Measurements from ENCODE around the gene AGAP1.

Gene AGAP1

GRCh38 chr2:235711527-235711926 is 217.7 kb downstream of the AGAP1 start:
- WGBS, 2 experiments = 93 to 96% methylated on average over 11 of the region's 11 CpGs
- H3K27me3 ChIP-seq (ENCODE audit: control insufficient read depth, insufficient read depth, low read length, poor library complexity, severe bottlenecking) = no peaks in the 10 kb centered on the region
- peaks cover 5% of the 10 kb centered on the region for H3K4me1 ChIP-seq (ENCODE audit: control insufficient read depth, insufficient read depth, low read length)
- H3K9me3 ChIP-seq (ENCODE audit: control insufficient read depth, low read length) = no peaks in the 10 kb centered on the region
- peaks cover 3% of the 10 kb centered on the region for H3K36me3 ChIP-seq (ENCODE audit: control insufficient read depth, insufficient read depth, low read length)
- H3K4me3 ChIP-seq (ENCODE audit: insufficient read depth, low read depth, low read length) = no peak overlapping the region
- H3K27ac ChIP-seq (ENCODE audit: insufficient read depth, low read depth, low read length, poor library complexity, severe bottlenecking) = no peak overlapping the region

- Histone ChIP-seq H3K27ac (ENCODE audit: insufficient read depth, low read depth, low read length, poor library complexity, severe bottlenecking) (no peak overlapping the region), H3K4me3 (ENCODE audit: insufficient read depth, low read depth, low read length) (no peak overlapping the region), H3K27me3 (ENCODE audit: control insufficient read depth, insufficient read depth, low read length, poor library complexity, severe bottlenecking) (no peaks in the 10 kb centered on the region), H3K9me3 (ENCODE audit: control insufficient read depth, low read length) (no peaks in the 10 kb centered on the region), H3K36me3 (ENCODE audit: control insufficient read depth, insufficient read depth, low read length) (peaks cover 3% of the 10 kb centered on the region), H3K4me1 (ENCODE audit: control insufficient read depth, insufficient read depth, low read length) (peaks cover 5% of the 10 kb centered on the region)
- WGBS, 2 experiments = 93 to 94% methylated on average over 6 of the region's 6 CpGs
These were observed 218.3 kb downstream of the AGAP1 start for GRCh38 chr2:235712176-235712575.

- no peak overlapping the region for H3K27ac ChIP-seq (ENCODE audit: insufficient read depth, low read depth, low read length, poor library complexity, severe bottlenecking)
- no peaks in the 10 kb centered on the region for H3K9me3 ChIP-seq (ENCODE audit: control insufficient read depth, low read length)
- 94 to 96% methylated on average over 9 of the region's 9 CpGs for WGBS, 2 experiments
- peaks cover 3% of the 10 kb centered on the region for H3K36me3 ChIP-seq (ENCODE audit: control insufficient read depth, insufficient read depth, low read length)
- H3K27me3 ChIP-seq (ENCODE audit: control insufficient read depth, insufficient read depth, low read length, poor library complexity, severe bottlenecking) = no peaks in the 10 kb centered on the region
- H3K4me1 ChIP-seq (ENCODE audit: control insufficient read depth, insufficient read depth, low read length) = peaks cover 5% of the 10 kb centered on the region
- H3K4me3 ChIP-seq (ENCODE audit: insufficient read depth, low read depth, low read length) = no peak overlapping the region
These were observed 219.3 kb downstream of the AGAP1 start for GRCh38 chr2:235713189-235713588.

- Histone ChIP-seq H3K9me3 (ENCODE audit: control insufficient read depth, low read length) (no peaks in the 10 kb centered on the region), H3K27me3 (ENCODE audit: control insufficient read depth, insufficient read depth, low read length, poor library complexity, severe bottlenecking) (no peaks in the 10 kb centered on the region), H3K4me3 (ENCODE audit: insufficient read depth, low read depth, low read length) (no peak overlapping the region), H3K27ac (ENCODE audit: insufficient read depth, low read depth, low read length, poor library complexity, severe bottlenecking) (no peak overlapping the region), H3K36me3 (ENCODE audit: control insufficient read depth, insufficient read depth, low read length) (peaks cover 3% of the 10 kb centered on the region), H3K4me1 (ENCODE audit: control insufficient read depth, insufficient read depth, low read length) (no peaks in the 10 kb centered on the region)
- WGBS, 2 experiments = 95 to 97% methylated on average over 10 of the region's 10 CpGs
These were observed 221.8 kb downstream of the AGAP1 start for GRCh38 chr2:235715601-235716000.

GRCh38 chr2:235716875-235717496 is 223.1 kb downstream of the AGAP1 start:
- WGBS, 2 experiments = 94 to 95% methylated on average over 13 of the region's 13 CpGs

GRCh38 chr2:235719146-235719942 is 225.5 kb downstream of the AGAP1 start:
- Histone ChIP-seq H3K27ac (ENCODE audit: insufficient read depth, low read depth, low read length, poor library complexity, severe bottlenecking) (no peak overlapping the region), H3K27me3 (ENCODE audit: control insufficient read depth, insufficient read depth, low read length, poor library complexity, severe bottlenecking) (no peaks in the 10 kb centered on the region), H3K9me3 (ENCODE audit: control insufficient read depth, low read length) (no peaks in the 10 kb centered on the region), H3K4me3 (ENCODE audit: insufficient read depth, low read depth, low read length) (no peak overlapping the region), H3K4me1 (ENCODE audit: control insufficient read depth, insufficient read depth, low read length) (no peaks in the 10 kb centered on the region), H3K36me3 (ENCODE audit: control insufficient read depth, insufficient read depth, low read length) (no peaks in the 10 kb centered on the region)
- 87 to 90% methylated on average over 7 of the region's 7 CpGs for WGBS, 2 experiments

More at GRCh38 chr2:235716875-235717496, 223.1 kb downstream of the AGAP1 start:
- no peak overlapping the region for H3K27ac ChIP-seq (ENCODE audit: insufficient read depth, low read depth, low read length, poor library complexity, severe bottlenecking)
- H3K4me1 ChIP-seq (ENCODE audit: control insufficient read depth, insufficient read depth, low read length) = no peaks in the 10 kb centered on the region
- no peaks in the 10 kb centered on the region for H3K36me3 ChIP-seq (ENCODE audit: control insufficient read depth, insufficient read depth, low read length)
- H3K27me3 ChIP-seq (ENCODE audit: control insufficient read depth, insufficient read depth, low read length, poor library complexity, severe bottlenecking) = no peaks in the 10 kb centered on the region
- no peak overlapping the region for H3K4me3 ChIP-seq (ENCODE audit: insufficient read depth, low read depth, low read length)
- no peaks in the 10 kb centered on the region for H3K9me3 ChIP-seq (ENCODE audit: control insufficient read depth, low read length)

GRCh38 chr2:235721625-235722024 is 227.8 kb downstream of the AGAP1 start:
- 93 to 95% methylated on average over 2 to 3 of the region's 3 CpGs for WGBS, 2 experiments
- H3K27me3 ChIP-seq (ENCODE audit: control insufficient read depth, insufficient read depth, low read length, poor library complexity, severe bottlenecking) = no peaks in the 10 kb centered on the region
- H3K27ac ChIP-seq (ENCODE audit: insufficient read depth, low read depth, low read length, poor library complexity, severe bottlenecking) = no peak overlapping the region
- no peaks in the 10 kb centered on the region for H3K4me1 ChIP-seq (ENCODE audit: control insufficient read depth, insufficient read depth, low read length)
- no peaks in the 10 kb centered on the region for H3K36me3 ChIP-seq (ENCODE audit: control insufficient read depth, insufficient read depth, low read length)
- H3K9me3 ChIP-seq (ENCODE audit: control insufficient read depth, low read length) = no peaks in the 10 kb centered on the region
- H3K4me3 ChIP-seq (ENCODE audit: insufficient read depth, low read depth, low read length) = no peak overlapping the region

GRCh38 chr2:235722869-235723268 is 229.0 kb downstream of the AGAP1 start:
- Histone ChIP-seq H3K36me3 (ENCODE audit: control insufficient read depth, insufficient read depth, low read length) (no peaks in the 10 kb centered on the region), H3K4me1 (ENCODE audit: control insufficient read depth, insufficient read depth, low read length) (no peaks in the 10 kb centered on the region), H3K27ac (ENCODE audit: insufficient read depth, low read depth, low read length, poor library complexity, severe bottlenecking) (no peak overlapping the region), H3K27me3 (ENCODE audit: control insufficient read depth, insufficient read depth, low read length, poor library complexity, severe bottlenecking) (no peaks in the 10 kb centered on the region), H3K9me3 (ENCODE audit: control insufficient read depth, low read length) (no peaks in the 10 kb centered on the region), H3K4me3 (ENCODE audit: insufficient read depth, low read depth, low read length) (no peak overlapping the region)
- 96% methylated on average over 7 of the region's 7 CpGs for WGBS, 2 experiments

- Histone ChIP-seq H3K4me3 (ENCODE audit: insufficient read depth, low read depth, low read length) (no peak overlapping the region), H3K9me3 (ENCODE audit: control insufficient read depth, low read length) (no peaks in the 10 kb centered on the region), H3K27me3 (ENCODE audit: control insufficient read depth, insufficient read depth, low read length, poor library complexity, severe bottlenecking) (no peaks in the 10 kb centered on the region), H3K4me1 (ENCODE audit: control insufficient read depth, insufficient read depth, low read length) (no peaks in the 10 kb centered on the region), H3K27ac (ENCODE audit: insufficient read depth, low read depth, low read length, poor library complexity, severe bottlenecking) (no peak overlapping the region), H3K36me3 (ENCODE audit: control insufficient read depth, insufficient read depth, low read length) (no peaks in the 10 kb centered on the region)
- WGBS, 2 experiments = 92 to 94% methylated on average over 6 of the region's 6 CpGs
These were observed 229.5 kb downstream of the AGAP1 start for GRCh38 chr2:235723371-235723770.

GRCh38 chr2:235723811-235724465 is 230.1 kb downstream of the AGAP1 start:
- Histone ChIP-seq H3K4me1 (ENCODE audit: control insufficient read depth, insufficient read depth, low read length) (no peaks in the 10 kb centered on the region), H3K4me3 (ENCODE audit: insufficient read depth, low read depth, low read length) (no peak overlapping the region), H3K36me3 (ENCODE audit: control insufficient read depth, insufficient read depth, low read length) (no peaks in the 10 kb centered on the region), H3K27ac (ENCODE audit: insufficient read depth, low read depth, low read length, poor library complexity, severe bottlenecking) (no peak overlapping the region), H3K9me3 (ENCODE audit: control insufficient read depth, low read length) (no peaks in the 10 kb centered on the region), H3K27me3 (ENCODE audit: control insufficient read depth, insufficient read depth, low read length, poor library complexity, severe bottlenecking) (no peaks in the 10 kb centered on the region)
- 95% methylated on average over 16 of the region's 16 CpGs for whole genome bisulfite sequencing, 2 experiments
